Measurements from ENCODE around the gene STPG2. TPM values are rescaled to one million over a fixed set of nuclear protein-coding genes. Genes with fewer than 3 reads are reported as not detected.

The STPG2 gene
- total and polyA plus RNA-seq, 5 experiments from 2014 or later: 0.09 to 0.47 (median 0.10) TPM; not detected in 2

- no peaks in the 10 kb centered on the region for H3K36me3 Mint-ChIP-seq
- no peak overlapping the region for H3K4me3 Mint-ChIP-seq
- no peaks in the 10 kb centered on the region for H3K4me1 Mint-ChIP-seq
- no peak for ATAC-seq
- peaks cover 0 to 13% (median 4%) of the 10 kb centered on the region in 9 donors for H3K9me3 Mint-ChIP-seq
- POLR2A ChIA-PET: no interaction called here
- H3K27me3 Mint-ChIP-seq: no peaks in the 10 kb centered on the region
- no peak overlapping the region for H3K27ac Mint-ChIP-seq
- DNase-seq: no peak
These were observed 301.8 kb downstream of the STPG2 start for GRCh38 chr4:97841512-97841911.

GRCh38 chr4:97836662-97837061, 306.6 kb downstream of the STPG2 start:
- POLR2A ChIA-PET: no interaction called here
- Mint-ChIP-seq H3K27me3 (no peaks in the 10 kb centered on the region), H3K27ac (no peak overlapping the region), H3K36me3 (peaks cover 0 to 4% (median 0%) of the 10 kb centered on the region in 3 donors), H3K4me3 (no peak overlapping the region), H3K9me3 (peaks cover 5 to 33% (median 16%) of the 10 kb centered on the region in 9 donors), H3K4me1 (no peaks in the 10 kb centered on the region)
- ATAC-seq: no peak
- no peak for DNase-seq

- H3K27ac Mint-ChIP-seq: no peak overlapping the region
- POLR2A ChIA-PET: no interaction called here
- H3K36me3 Mint-ChIP-seq: peaks cover 0 to 10% (median 0%) of the 10 kb centered on the region in 3 donors
These were observed 314.6 kb downstream of the STPG2 start for GRCh38 chr4:97828646-97829045.

GRCh38 chr4:97819294-97819693, 324.0 kb downstream of the STPG2 start:
- H3K27me3 Mint-ChIP-seq: no peaks in the 10 kb centered on the region
- POLR2A ChIA-PET: no interaction called here
- ATAC-seq: no peak

More at GRCh38 chr4:97828646-97829045, 314.6 kb downstream of the STPG2 start:
- ATAC-seq: no peak
- Mint-ChIP-seq H3K9me3 (peaks cover 6 to 38% (median 21%) of the 10 kb centered on the region in 9 donors), H3K4me3 (no peak overlapping the region), H3K4me1 (no peaks in the 10 kb centered on the region), H3K27me3 (no peaks in the 10 kb centered on the region)
- no peak for DNase-seq

GRCh38 chr4:97812768-97813167, 330.5 kb downstream of the STPG2 start:
- POLR2A ChIA-PET: no interaction called here
- Mint-ChIP-seq H3K36me3 (no peaks in the 10 kb centered on the region), H3K27me3 (no peaks in the 10 kb centered on the region), H3K4me3 (no peak overlapping the region), H3K9me3 (peaks cover 0 to 4% (median 0%) of the 10 kb centered on the region in 9 donors), H3K4me1 (peaks cover 0 to 2% (median 0%) of the 10 kb centered on the region in 4 donors), H3K27ac (no peak overlapping the region)
- DNase-seq (no peak), ATAC-seq (no peak)

More at GRCh38 chr4:97819294-97819693, 324.0 kb downstream of the STPG2 start:
- Mint-ChIP-seq H3K4me3 (no peak overlapping the region), H3K27ac (no peak overlapping the region), H3K9me3 (peaks cover 0 to 12% (median 0%) of the 10 kb centered on the region in 9 donors), H3K36me3 (no peaks in the 10 kb centered on the region), H3K4me1 (no peaks in the 10 kb centered on the region)
- DNase-seq: no peak

GRCh38 chr4:97786306-97786920, 356.9 kb downstream of the STPG2 start:
- DNase-seq (no peak), ATAC-seq (no peak)
- Mint-ChIP-seq H3K27me3 (no peaks in the 10 kb centered on the region), H3K4me1 (no peaks in the 10 kb centered on the region), H3K9me3 (peaks cover 0 to 18% (median 10%) of the 10 kb centered on the region in 9 donors), H3K36me3 (no peaks in the 10 kb centered on the region), H3K27ac (no peak overlapping the region), H3K4me3 (no peak overlapping the region)
- POLR2A ChIA-PET: no interaction called here

- H3K27me3 Mint-ChIP-seq: no peaks in the 10 kb centered on the region
- no peaks in the 10 kb centered on the region for H3K36me3 Mint-ChIP-seq
- H3K27ac Mint-ChIP-seq: no peak overlapping the region
These were observed 365.1 kb downstream of the STPG2 start for GRCh38 chr4:97778174-97778573.

GRCh38 chr4:97774347-97774989, 368.8 kb downstream of the STPG2 start:
- POLR2A ChIA-PET: no interaction called here
- Mint-ChIP-seq H3K36me3 (no peaks in the 10 kb centered on the region), H3K9me3 (peaks cover 0 to 15% (median 4%) of the 10 kb centered on the region in 9 donors), H3K27me3 (peaks cover 0 to 12% (median 0%) of the 10 kb centered on the region in 5 donors), H3K27ac (no peak overlapping the region), H3K4me3 (no peak overlapping the region), H3K4me1 (no peaks in the 10 kb centered on the region)
- DNase-seq (no peak), ATAC-seq (no peak)

More at GRCh38 chr4:97778174-97778573, 365.1 kb downstream of the STPG2 start:
- POLR2A ChIA-PET: no interaction called here
- H3K4me1 Mint-ChIP-seq: no peaks in the 10 kb centered on the region
- H3K4me3 Mint-ChIP-seq: no peak overlapping the region
- no peak for ATAC-seq
- DNase-seq: no peak
- peaks cover 0 to 12% (median 8%) of the 10 kb centered on the region in 9 donors for H3K9me3 Mint-ChIP-seq

- ATAC-seq: no peak
These were observed 373.1 kb downstream of the STPG2 start for GRCh38 chr4:97770222-97770621.

GRCh38 chr4:97762115-97762512, 381.2 kb downstream of the STPG2 start:
- peaks cover 0 to 10% (median 1%) of the 10 kb centered on the region in 9 donors for H3K9me3 Mint-ChIP-seq
- POLR2A ChIA-PET: no interaction called here
- ATAC-seq: no peak
- H3K4me1 Mint-ChIP-seq: no peaks in the 10 kb centered on the region
- H3K4me3 Mint-ChIP-seq: no peak overlapping the region
- no peaks in the 10 kb centered on the region for H3K27me3 Mint-ChIP-seq
- H3K27ac Mint-ChIP-seq: no peak overlapping the region
- DNase-seq: no peak
- no peaks in the 10 kb centered on the region for H3K36me3 Mint-ChIP-seq

More at GRCh38 chr4:97770222-97770621, 373.1 kb downstream of the STPG2 start:
- H3K27me3 Mint-ChIP-seq: peaks cover 0 to 12% (median 0%) of the 10 kb centered on the region in 5 donors
- no peaks in the 10 kb centered on the region for H3K36me3 Mint-ChIP-seq
- H3K9me3 Mint-ChIP-seq: peaks cover 0 to 9% (median 0%) of the 10 kb centered on the region in 9 donors
- no peak overlapping the region for H3K4me3 Mint-ChIP-seq
- POLR2A ChIA-PET: no interaction called here
- H3K4me1 Mint-ChIP-seq: no peaks in the 10 kb centered on the region
- DNase-seq: no peak
- no peak overlapping the region for H3K27ac Mint-ChIP-seq

- no peak for DNase-seq
- H3K27ac Mint-ChIP-seq: no peak overlapping the region
- no peak overlapping the region for H3K4me3 Mint-ChIP-seq
- H3K36me3 Mint-ChIP-seq: no peaks in the 10 kb centered on the region
- POLR2A ChIA-PET: no interaction called here
- no peaks in the 10 kb centered on the region for H3K4me1 Mint-ChIP-seq
- peaks cover 0 to 13% (median 2%) of the 10 kb centered on the region in 9 donors for H3K9me3 Mint-ChIP-seq
- no peaks in the 10 kb centered on the region for H3K27me3 Mint-ChIP-seq
- ATAC-seq: no peak
These were observed 381.7 kb downstream of the STPG2 start for GRCh38 chr4:97761445-97762114.

- Mint-ChIP-seq H3K36me3 (no peaks in the 10 kb centered on the region), H3K27ac (no peak overlapping the region), H3K4me1 (no peaks in the 10 kb centered on the region), H3K27me3 (no peaks in the 10 kb centered on the region), H3K4me3 (no peak overlapping the region), H3K9me3 (peaks cover 0 to 13% (median 2%) of the 10 kb centered on the region in 9 donors)
- ATAC-seq (no peak), DNase-seq (no peak)
- POLR2A ChIA-PET: no interaction called here
These were observed 383.5 kb downstream of the STPG2 start for GRCh38 chr4:97759785-97760184.

GRCh38 chr4:97752599-97752998, 390.7 kb downstream of the STPG2 start:
- Mint-ChIP-seq H3K27ac (no peak overlapping the region), H3K36me3 (no peaks in the 10 kb centered on the region), H3K27me3 (no peaks in the 10 kb centered on the region), H3K9me3 (peaks cover 0 to 13% (median 0%) of the 10 kb centered on the region in 9 donors), H3K4me3 (no peak overlapping the region), H3K4me1 (no peaks in the 10 kb centered on the region)
- ATAC-seq: no peak
- POLR2A ChIA-PET: no interaction called here
- no peak for DNase-seq

All from naive thymus-derived CD8-positive, alpha-beta T cell (primary cell).